GM12865 (cell line): ENCODE results near the gene XRCC3.

Experiments
- DNase-seq: peaks from one replicate; pipeline ENCODE4 v3.0.0; 2010; ENCODE audit warnings: low read depth
- H3K4me3 ChIP-seq: 2 replicates; pipeline ENCODE4 v1.5.1; 2011; ENCODE audit warnings: mild to moderate bottlenecking, low read depth, low read length, control low read depth
- TF ChIP-seq, protein P1 (sequence below): IDR thresholded peaks from 2 replicates; pipeline ENCODE4 v1.5.1; 2011; ENCODE audit warnings: low read length, control low read depth, low read depth, inconsistent platforms; ENCODE audit not compliant: insufficient read depth; ENCODE audit errors: missing control alignments

Gene XRCC3

DNA sequence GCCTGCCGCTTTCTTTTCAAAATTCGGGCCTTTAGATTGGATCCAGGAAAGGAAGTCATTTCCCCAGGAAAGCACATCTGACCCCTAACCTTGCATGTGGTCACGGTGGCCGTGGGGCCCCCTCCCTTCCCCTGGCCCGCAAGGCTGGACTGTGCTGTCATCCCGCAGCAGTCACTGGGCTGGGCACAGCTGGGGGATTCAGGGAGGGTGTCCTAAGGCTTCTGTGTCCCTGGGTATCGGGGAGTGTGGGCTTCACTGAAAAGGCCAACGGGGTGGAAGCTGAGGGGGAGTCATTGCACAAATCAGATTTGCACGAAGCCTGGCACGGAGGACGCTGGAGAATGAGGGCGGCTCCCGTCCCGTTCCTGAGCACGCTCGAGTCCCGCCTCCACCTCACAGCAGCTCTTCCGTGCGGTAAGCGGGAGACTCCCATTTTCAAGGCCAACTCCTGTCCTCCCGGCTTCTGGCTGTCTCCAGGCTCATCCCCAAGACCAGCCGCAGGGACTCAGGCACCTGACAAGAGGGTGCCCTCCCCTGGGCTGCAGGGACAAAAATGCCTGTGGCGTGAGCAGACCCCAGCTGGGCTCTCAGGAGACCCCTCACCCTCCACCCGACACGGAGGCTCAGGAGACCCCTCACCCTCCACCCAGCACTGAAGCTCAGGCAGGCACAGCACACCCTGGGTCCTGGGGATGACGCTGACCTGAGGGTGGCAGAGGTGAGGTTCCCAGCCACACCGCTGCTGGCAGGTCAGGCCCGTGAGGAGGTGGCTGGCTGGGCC is 9.6 kb downstream of the XRCC3 start:
- TF ChIP-seq, protein P1, sequence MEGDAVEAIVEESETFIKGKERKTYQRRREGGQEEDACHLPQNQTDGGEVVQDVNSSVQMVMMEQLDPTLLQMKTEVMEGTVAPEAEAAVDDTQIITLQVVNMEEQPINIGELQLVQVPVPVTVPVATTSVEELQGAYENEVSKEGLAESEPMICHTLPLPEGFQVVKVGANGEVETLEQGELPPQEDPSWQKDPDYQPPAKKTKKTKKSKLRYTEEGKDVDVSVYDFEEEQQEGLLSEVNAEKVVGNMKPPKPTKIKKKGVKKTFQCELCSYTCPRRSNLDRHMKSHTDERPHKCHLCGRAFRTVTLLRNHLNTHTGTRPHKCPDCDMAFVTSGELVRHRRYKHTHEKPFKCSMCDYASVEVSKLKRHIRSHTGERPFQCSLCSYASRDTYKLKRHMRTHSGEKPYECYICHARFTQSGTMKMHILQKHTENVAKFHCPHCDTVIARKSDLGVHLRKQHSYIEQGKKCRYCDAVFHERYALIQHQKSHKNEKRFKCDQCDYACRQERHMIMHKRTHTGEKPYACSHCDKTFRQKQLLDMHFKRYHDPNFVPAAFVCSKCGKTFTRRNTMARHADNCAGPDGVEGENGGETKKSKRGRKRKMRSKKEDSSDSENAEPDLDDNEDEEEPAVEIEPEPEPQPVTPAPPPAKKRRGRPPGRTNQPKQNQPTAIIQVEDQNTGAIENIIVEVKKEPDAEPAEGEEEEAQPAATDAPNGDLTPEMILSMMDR, result no peak
- no peak for DNase-seq
- H3K4me3 ChIP-seq, result no peak overlapping the region

DNA sequence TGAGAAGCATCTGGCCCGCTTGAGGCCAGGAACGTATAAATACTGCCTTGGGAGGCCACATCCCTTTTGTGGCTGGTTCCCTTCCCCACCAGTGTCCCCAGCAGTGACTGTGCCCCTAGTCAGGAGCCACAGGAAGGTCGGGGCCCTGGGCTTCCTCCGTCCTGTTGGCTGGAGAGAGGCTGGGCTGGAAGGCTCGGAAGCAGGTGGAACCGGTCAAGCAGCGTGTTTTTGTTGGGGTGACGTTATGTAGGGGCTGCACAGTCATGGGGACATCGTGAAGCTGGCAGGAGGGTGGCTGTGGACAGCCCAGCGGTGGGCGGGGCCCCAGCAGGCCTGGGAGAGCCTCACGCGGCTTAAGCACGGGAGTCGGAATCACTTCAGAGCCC is 10.1 kb downstream of the XRCC3 start:
- H3K4me3 ChIP-seq, result no peak overlapping the region
- DNase-seq, result no peak
- TF ChIP-seq, protein P1, result no peak

DNA sequence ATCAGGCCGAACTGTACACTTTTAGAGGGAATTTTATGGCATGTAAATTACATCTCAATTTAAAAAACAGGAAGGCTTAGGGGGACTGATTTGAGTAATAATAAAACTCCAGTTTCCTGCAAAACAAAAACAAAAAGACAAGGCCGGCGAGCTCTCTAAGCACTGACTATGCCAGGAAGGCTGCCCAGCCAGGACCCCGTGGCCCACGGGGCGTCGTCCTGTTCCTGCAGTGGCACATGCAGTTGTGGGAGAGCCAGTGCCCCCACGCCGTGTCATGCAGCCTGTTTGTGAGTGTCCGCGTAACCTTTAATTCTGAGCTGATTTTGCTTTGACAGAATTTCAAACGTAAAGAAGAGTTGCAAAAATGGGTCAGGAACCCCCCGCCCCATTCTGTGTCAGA is 10.5 kb downstream of the XRCC3 start:
- TF ChIP-seq, protein P1, result no peak
- no peak overlapping the region for H3K4me3 ChIP-seq
- no peak for DNase-seq

GRCh38 chr14:103703433-103704385 is 11.5 kb downstream of the XRCC3 start:
- TF ChIP-seq, protein P1, result no peak
- H3K4me3 ChIP-seq, result no peak overlapping the region
- no peak for DNase-seq

DNA sequence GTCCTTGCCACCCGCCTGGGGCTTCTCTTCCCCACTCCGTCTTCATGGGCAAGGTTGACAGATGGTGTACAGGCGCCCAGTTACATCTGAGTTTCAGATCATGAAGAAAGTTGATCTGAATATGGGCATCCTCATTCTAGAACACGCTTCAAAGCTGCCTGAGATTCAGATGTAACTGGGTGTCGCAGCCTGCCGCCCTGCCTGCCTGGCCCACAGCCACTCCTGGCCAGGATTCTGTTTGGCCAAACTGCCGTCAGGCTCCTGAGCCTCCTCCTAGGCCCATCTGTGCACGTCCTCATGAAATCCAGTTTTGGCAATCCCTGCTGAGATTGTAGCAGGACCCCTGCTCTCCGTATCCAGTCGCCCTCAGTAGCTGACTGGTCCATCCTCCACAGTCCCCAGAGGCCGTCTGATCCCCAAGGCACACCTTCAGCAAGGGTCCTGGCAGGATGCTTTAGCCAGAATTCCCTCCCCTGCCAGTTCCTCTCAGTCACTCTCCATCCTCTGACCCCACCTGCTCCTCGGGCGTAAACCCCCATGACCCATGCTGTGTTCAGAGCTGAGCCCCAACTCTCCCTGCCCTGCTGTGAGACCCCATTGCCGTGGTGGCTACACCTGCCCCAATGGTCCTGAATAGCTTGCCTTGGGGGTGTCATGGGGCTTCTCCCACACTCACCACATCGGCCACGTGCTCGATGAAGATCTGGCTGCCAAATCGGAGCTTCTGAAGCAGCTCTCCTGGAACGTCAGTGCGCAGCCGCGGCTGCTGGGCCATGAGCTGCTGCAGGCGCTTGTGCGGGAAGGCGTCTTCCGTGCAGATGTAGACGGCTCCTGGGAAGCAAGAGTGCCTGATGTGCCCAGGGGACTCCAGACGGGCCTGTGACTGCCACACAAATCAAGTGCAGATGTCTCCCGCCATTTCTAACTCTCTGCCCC is 12.5 kb downstream of the XRCC3 start:
- DNase-seq, result no peak
- no peak overlapping the region for H3K4me3 ChIP-seq
- TF ChIP-seq, protein P1, result no peak

- TF ChIP-seq, protein P1, result no peak
- no peak for DNase-seq
- H3K4me3 ChIP-seq, result no peak overlapping the region
These were observed 13.2 kb downstream of the XRCC3 start for GRCh38 chr14:103702095-103702494.
